Measurements from ENCODE around the gene MYRIP. TPM values are rescaled to one million over a fixed set of nuclear protein-coding genes. Genes with fewer than 3 reads are reported as not detected.

Gene MYRIP
- total and polyA plus RNA-seq, 10 of the 15 experiments (the other 5 are each of a cell fraction or from before 2014, with no cell fraction given), result 0.03 to 0.08 (median 0.04) TPM; not detected in 6

GRCh38 chr3:39980781-39981180 lies 171.4 kb downstream of the MYRIP start:
- H3K79me2 ChIP-seq (ENCODE audit: control insufficient read depth, insufficient read depth, low read length), result no peaks in the 10 kb centered on the region
- ChIA-PET SMC1A (ENCODE audit: uncharacterized antibody, unreplicated experiment) (no interaction called here), RAD21 (ENCODE audit: unreplicated experiment) (no interaction called here), CTCF (no interaction called here), POLR2A (no interaction called here)
- H2AFZ ChIP-seq (ENCODE audit: control insufficient read depth, low read depth, low read length), result no peak overlapping the region
- H3K27ac ChIP-seq (ENCODE audit: control insufficient read depth, insufficient read depth), result no peak overlapping the region
- WGBS (ENCODE audit: insufficient coverage, insufficient replicate concordance, low lambda C conversion rate, missing lambda C conversion rate), result 50% methylated on average over 3 of the region's 3 CpGs
- H3K9ac ChIP-seq (ENCODE audit: control insufficient read depth, insufficient read depth, low read length), result no peak overlapping the region
- intact Hi-C loops (cut with micrococcal nuclease; ENCODE audit: unreplicated experiment), result no loop called here
- no peak overlapping the region for H3K4me2 ChIP-seq (ENCODE audit: control insufficient read depth, insufficient read depth)
- in situ Hi-C loops (cut with MboI), result loop anchor here (10.0 kb wide), 1 partner anchor 276 kb away; no protein-coding TSS in a partner anchor
- H3K27me3 ChIP-seq (replicated peaks in 1 of 2; ENCODE audit: control insufficient read depth in 2 of 2, insufficient read depth in 2 of 2, low read length in 1 of 2), result no peaks in the 10 kb centered on the region
- no peak overlapping the region for H3K4me3 ChIP-seq
- no peak for FAIRE-seq
- ATAC-seq, result no peak
- no peaks in the 10 kb centered on the region for H4K20me1 ChIP-seq (ENCODE audit: control insufficient read depth, insufficient read depth)
- no peaks in the 10 kb centered on the region for H3K9me3 ChIP-seq (replicated peaks; ENCODE audit: control insufficient read depth, insufficient read depth, low read length)
- no peaks in the 10 kb centered on the region for H3K36me3 ChIP-seq (ENCODE audit: control insufficient read depth in 2 of 2, insufficient read depth in 2 of 2, low read length in 1 of 2)
- DNase-seq (ENCODE audit: low read depth, low spot score), result no peak
- H3K4me1 ChIP-seq (ENCODE audit: control insufficient read depth, insufficient read depth, low read length), result no peaks in the 10 kb centered on the region
- TF ChIP-seq MXI1 (IDR thresholded peaks at IDR 0.05; ENCODE audit: low read depth, low read length) (no peak), USF2 (IDR thresholded peaks at IDR 0.05; ENCODE audit: borderline replicate concordance, low read depth, low read length) (no peak), TARDBP (IDR thresholded peaks at IDR 0.05; ENCODE audit: borderline replicate concordance) (no peak), LARP7 (IDR thresholded peaks at IDR 0.05) (no peak), DPF2 (IDR thresholded peaks at IDR 0.05) (no peak)
- BruUV-seq (replicated peaks), result no TSS peak

GRCh38 chr3:39981547-39982184 lies 172.3 kb downstream of the MYRIP start:
- no peaks in the 10 kb centered on the region for H4K20me1 ChIP-seq (ENCODE audit: control insufficient read depth, insufficient read depth)
- H3K4me3 ChIP-seq, result no peak overlapping the region
- BruUV-seq (replicated peaks), result no TSS peak
- H2AFZ ChIP-seq (ENCODE audit: control insufficient read depth, low read depth, low read length), result no peak overlapping the region
- ChIA-PET CTCF (no interaction called here), SMC1A (ENCODE audit: uncharacterized antibody, unreplicated experiment) (no interaction called here), RAD21 (ENCODE audit: unreplicated experiment) (no interaction called here), POLR2A (no interaction called here)
- H3K4me2 ChIP-seq (ENCODE audit: control insufficient read depth, insufficient read depth), result no peak overlapping the region
- H3K36me3 ChIP-seq (ENCODE audit: control insufficient read depth in 2 of 2, insufficient read depth in 2 of 2, low read length in 1 of 2), result no peaks in the 10 kb centered on the region
- no peaks in the 10 kb centered on the region for H3K9me3 ChIP-seq (replicated peaks; ENCODE audit: control insufficient read depth, insufficient read depth, low read length)
- H3K27ac ChIP-seq (ENCODE audit: control insufficient read depth, insufficient read depth), result no peak overlapping the region
- no peaks in the 10 kb centered on the region for H3K79me2 ChIP-seq (ENCODE audit: control insufficient read depth, insufficient read depth, low read length)
- FAIRE-seq, result no peak
- in situ Hi-C loops (cut with MboI), result loop anchor here (10.0 kb wide), 1 partner anchor 277 kb away; no protein-coding TSS in a partner anchor
- 8% methylated on average over 1 of the region's 1 CpG for WGBS (ENCODE audit: insufficient coverage, insufficient replicate concordance, low lambda C conversion rate, missing lambda C conversion rate)
- H3K27me3 ChIP-seq (replicated peaks in 1 of 2; ENCODE audit: control insufficient read depth in 2 of 2, insufficient read depth in 2 of 2, low read length in 1 of 2), result no peaks in the 10 kb centered on the region
- no peaks in the 10 kb centered on the region for H3K4me1 ChIP-seq (ENCODE audit: control insufficient read depth, insufficient read depth, low read length)
- intact Hi-C loops (cut with micrococcal nuclease; ENCODE audit: unreplicated experiment), result no loop called here
- no peak overlapping the region for H3K9ac ChIP-seq (ENCODE audit: control insufficient read depth, insufficient read depth, low read length)
- peak; percentile 60; the same call in 1 of the 2 replicates for TF ChIP-seq SPI1 (IDR thresholded peaks at IDR 0.05; ENCODE audit: borderline replicate concordance, insufficient read depth, low read depth, low read length)
- no peak for TF ChIP-seq MTA3 (IDR thresholded peaks at IDR 0.05; ENCODE audit: borderline replicate concordance, low read length)
- DNase-seq (ENCODE audit: low read depth, low spot score), result no peak
- no peak for ATAC-seq

Data from GM12878 (cell line).